ENCODE measurements around the gene DAPK2. TPM values are rescaled to one million over a fixed set of nuclear protein-coding genes. Genes with fewer than 3 reads are reported as not detected.
"Not testable (repeated sequence)": the region's sequence is repeated elsewhere in the genome, so short reads cannot be mapped to it uniquely, and the experiment has no call there.

DAPK2 gene
- total and polyA plus RNA-seq, 2 donors (not counting 1 experiment from before 2014, with no cell fraction given): 8.3 to 31.9 TPM

DNA sequence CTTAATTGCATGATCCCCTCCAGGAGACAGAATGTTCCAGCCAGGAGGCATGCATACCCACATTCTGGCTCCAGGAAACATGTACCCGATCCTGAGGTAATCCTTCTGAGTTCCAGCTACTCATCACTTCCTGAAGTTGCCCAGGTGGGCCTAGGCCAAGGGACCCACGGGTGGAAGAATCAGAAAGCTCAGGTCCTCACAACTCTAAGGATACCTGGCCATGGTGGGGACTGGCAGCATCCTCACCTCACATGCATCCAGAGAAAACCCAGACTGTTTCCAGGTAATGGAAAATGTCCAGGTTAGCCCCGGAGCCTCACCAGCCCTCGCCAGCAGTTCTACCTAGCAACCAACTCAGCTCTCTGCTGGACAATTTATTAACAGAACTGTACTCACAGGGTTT lies 78.2 kb downstream of the DAPK2 start:
- ChIA-PET POLR2A (no interaction called here), CTCF (interaction anchor here (1.4 kb wide), 1 partner anchor 10 kb away, joined by 5 read pairs; no protein-coding TSS in a partner anchor)
- Histone ChIP-seq H3K4me2 (replicated peaks; ENCODE audit: low read depth, low read length, poor library complexity, severe bottlenecking) (no peak overlapping the region), H3K9ac (ENCODE audit: low read length) (no peak overlapping the region), H3K36me3 (replicated peaks in 1 of 2; ENCODE audit: control extremely low read depth in 1 of 2, control insufficient read depth in 1 of 2, extremely low read depth in 1 of 2, insufficient read depth in 2 of 2, low read length in 1 of 2) (no peaks in the 10 kb centered on the region), H4K20me1 (ENCODE audit: control insufficient read depth, insufficient read depth, low read length, poor library complexity, severe bottlenecking) (no peaks in the 10 kb centered on the region), H3K79me2 (ENCODE audit: control insufficient read depth, insufficient read depth, low read length) (no peaks in the 10 kb centered on the region), H3K4me3 (ENCODE audit: control extremely low read depth in 1 of 5, extremely low read depth in 1 of 5, insufficient read depth in 1 of 5, low read depth in 2 of 5, low read length in 4 of 5) (no peak overlapping the region), H3K27me3 (replicated peaks in 1 of 4; ENCODE audit: control extremely low read depth in 1 of 4, control insufficient read depth in 3 of 4, insufficient read depth in 4 of 4, low read length in 3 of 4) (no peaks in the 10 kb centered on the region), H3K27ac (ENCODE audit: low read length in 2 of 2) (no peak overlapping the region), H3K9me3 (ENCODE audit: control extremely low read depth in 1 of 3, control insufficient read depth in 2 of 3, insufficient read depth in 1 of 3, low read length in 2 of 3) (peaks cover 0 to 8% (median 4%) of the 10 kb centered on the region in 3 donors), H3K4me1 (ENCODE audit: control insufficient read depth in 2 of 2, insufficient read depth in 2 of 2, low read length in 2 of 2) (peaks cover 0 to 6% of the 10 kb centered on the region in 2 donors), H2AFZ (ENCODE audit: insufficient read depth, low read depth, low read length, poor library complexity, severe bottlenecking) (no peak overlapping the region)
- no peak for DNase-seq
- no peak for ATAC-seq (ENCODE audit: low read depth)
- Mint-ChIP-seq H3K9me3 (ENCODE audit: insufficient read depth) (peaks cover 2% of the 10 kb centered on the region), H3K27me3 (peaks cover 3% of the 10 kb centered on the region), H3K27ac (no peak overlapping the region), H3K4me3 (no peak overlapping the region), H3K4me1 (peaks cover 18% of the 10 kb centered on the region)
- no peak for TF ChIP-seq EZH2 (IDR thresholded peaks at IDR 0.05; ENCODE audit: borderline replicate concordance, insufficient read depth, low read depth, low read length, poor library complexity, severe bottlenecking)
- TF ChIP-seq, protein P1, sequence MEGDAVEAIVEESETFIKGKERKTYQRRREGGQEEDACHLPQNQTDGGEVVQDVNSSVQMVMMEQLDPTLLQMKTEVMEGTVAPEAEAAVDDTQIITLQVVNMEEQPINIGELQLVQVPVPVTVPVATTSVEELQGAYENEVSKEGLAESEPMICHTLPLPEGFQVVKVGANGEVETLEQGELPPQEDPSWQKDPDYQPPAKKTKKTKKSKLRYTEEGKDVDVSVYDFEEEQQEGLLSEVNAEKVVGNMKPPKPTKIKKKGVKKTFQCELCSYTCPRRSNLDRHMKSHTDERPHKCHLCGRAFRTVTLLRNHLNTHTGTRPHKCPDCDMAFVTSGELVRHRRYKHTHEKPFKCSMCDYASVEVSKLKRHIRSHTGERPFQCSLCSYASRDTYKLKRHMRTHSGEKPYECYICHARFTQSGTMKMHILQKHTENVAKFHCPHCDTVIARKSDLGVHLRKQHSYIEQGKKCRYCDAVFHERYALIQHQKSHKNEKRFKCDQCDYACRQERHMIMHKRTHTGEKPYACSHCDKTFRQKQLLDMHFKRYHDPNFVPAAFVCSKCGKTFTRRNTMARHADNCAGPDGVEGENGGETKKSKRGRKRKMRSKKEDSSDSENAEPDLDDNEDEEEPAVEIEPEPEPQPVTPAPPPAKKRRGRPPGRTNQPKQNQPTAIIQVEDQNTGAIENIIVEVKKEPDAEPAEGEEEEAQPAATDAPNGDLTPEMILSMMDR (IDR thresholded peaks at IDR 0.05): no peak
- intact Hi-C loops (cut with micrococcal nuclease): no loop called here
- WGBS (ENCODE audit: insufficient coverage): 98% methylated on average over 4 of the region's 4 CpGs

DNA sequence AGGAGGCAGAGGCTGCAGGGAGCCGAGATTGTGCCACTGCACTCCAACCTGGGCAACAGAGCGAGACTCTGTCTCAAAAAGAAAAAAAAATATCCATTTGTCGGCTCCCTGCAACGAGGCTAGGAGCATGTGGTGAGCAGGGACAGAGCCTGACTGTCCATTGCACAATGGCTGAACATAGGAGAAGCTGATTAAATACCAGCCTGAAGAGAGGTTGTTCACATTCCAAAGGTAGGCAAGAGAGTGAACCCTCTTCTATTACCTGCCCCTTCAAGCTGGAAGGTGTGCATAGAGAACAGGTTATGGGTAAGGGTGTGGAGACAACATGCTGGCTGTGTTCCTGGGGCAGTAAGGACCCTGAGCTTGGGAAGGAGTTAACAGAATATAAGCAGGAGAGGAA lies 78.7 kb downstream of the DAPK2 start:
- no peak overlapping the region for H2AFZ ChIP-seq (ENCODE audit: insufficient read depth, low read depth, low read length, poor library complexity, severe bottlenecking)
- no peaks in the 10 kb centered on the region for H4K20me1 ChIP-seq (ENCODE audit: control insufficient read depth, insufficient read depth, low read length, poor library complexity, severe bottlenecking)
- no peak overlapping the region for H3K4me3 Mint-ChIP-seq
- H3K4me1 ChIP-seq (ENCODE audit: control insufficient read depth in 2 of 2, insufficient read depth in 2 of 2, low read length in 2 of 2): peaks cover 0 to 6% of the 10 kb centered on the region in 2 donors
- no peak for ATAC-seq (ENCODE audit: low read depth)
- no peaks in the 10 kb centered on the region for H3K27me3 ChIP-seq (replicated peaks in 1 of 4; ENCODE audit: control extremely low read depth in 1 of 4, control insufficient read depth in 3 of 4, insufficient read depth in 4 of 4, low read length in 3 of 4)
- peaks cover 2% of the 10 kb centered on the region for H3K9me3 Mint-ChIP-seq (ENCODE audit: insufficient read depth)
- TF ChIP-seq EZH2 (IDR thresholded peaks at IDR 0.05; ENCODE audit: borderline replicate concordance, insufficient read depth, low read depth, low read length, poor library complexity, severe bottlenecking): no peak
- TF ChIP-seq, protein P1 (IDR thresholded peaks at IDR 0.05): no peak
- ChIA-PET POLR2A (interaction anchor here (0.6 kb wide), 1 partner anchor 42 kb away, joined by 5 read pairs; no protein-coding TSS in a partner anchor), CTCF (interaction anchor here (1.4 kb wide), 1 partner anchor 10 kb away, joined by 5 read pairs; no protein-coding TSS in a partner anchor)
- no peak overlapping the region for H3K27ac Mint-ChIP-seq
- no peak overlapping the region for H3K27ac ChIP-seq (ENCODE audit: low read length in 2 of 2)
- H3K9me3 ChIP-seq (ENCODE audit: control extremely low read depth in 1 of 3, control insufficient read depth in 2 of 3, insufficient read depth in 1 of 3, low read length in 2 of 3): peaks cover 0 to 10% (median 4%) of the 10 kb centered on the region in 3 donors
- intact Hi-C loops (cut with micrococcal nuclease): no loop called here
- no peak overlapping the region for H3K4me3 ChIP-seq (ENCODE audit: control extremely low read depth in 1 of 5, extremely low read depth in 1 of 5, insufficient read depth in 1 of 5, low read depth in 2 of 5, low read length in 4 of 5)
- H3K27me3 Mint-ChIP-seq: peaks cover 3% of the 10 kb centered on the region
- no peaks in the 10 kb centered on the region for H3K36me3 ChIP-seq (replicated peaks in 1 of 2; ENCODE audit: control extremely low read depth in 1 of 2, control insufficient read depth in 1 of 2, extremely low read depth in 1 of 2, insufficient read depth in 2 of 2, low read length in 1 of 2)
- peaks cover 18% of the 10 kb centered on the region for H3K4me1 Mint-ChIP-seq
- no peak overlapping the region for H3K4me2 ChIP-seq (replicated peaks; ENCODE audit: low read depth, low read length, poor library complexity, severe bottlenecking)
- no peak overlapping the region for H3K9ac ChIP-seq (ENCODE audit: low read length)
- no peaks in the 10 kb centered on the region for H3K79me2 ChIP-seq (ENCODE audit: control insufficient read depth, insufficient read depth, low read length)
- WGBS (ENCODE audit: insufficient coverage): 93% methylated on average over 4 of the region's 4 CpGs
- no peak for DNase-seq

DNA sequence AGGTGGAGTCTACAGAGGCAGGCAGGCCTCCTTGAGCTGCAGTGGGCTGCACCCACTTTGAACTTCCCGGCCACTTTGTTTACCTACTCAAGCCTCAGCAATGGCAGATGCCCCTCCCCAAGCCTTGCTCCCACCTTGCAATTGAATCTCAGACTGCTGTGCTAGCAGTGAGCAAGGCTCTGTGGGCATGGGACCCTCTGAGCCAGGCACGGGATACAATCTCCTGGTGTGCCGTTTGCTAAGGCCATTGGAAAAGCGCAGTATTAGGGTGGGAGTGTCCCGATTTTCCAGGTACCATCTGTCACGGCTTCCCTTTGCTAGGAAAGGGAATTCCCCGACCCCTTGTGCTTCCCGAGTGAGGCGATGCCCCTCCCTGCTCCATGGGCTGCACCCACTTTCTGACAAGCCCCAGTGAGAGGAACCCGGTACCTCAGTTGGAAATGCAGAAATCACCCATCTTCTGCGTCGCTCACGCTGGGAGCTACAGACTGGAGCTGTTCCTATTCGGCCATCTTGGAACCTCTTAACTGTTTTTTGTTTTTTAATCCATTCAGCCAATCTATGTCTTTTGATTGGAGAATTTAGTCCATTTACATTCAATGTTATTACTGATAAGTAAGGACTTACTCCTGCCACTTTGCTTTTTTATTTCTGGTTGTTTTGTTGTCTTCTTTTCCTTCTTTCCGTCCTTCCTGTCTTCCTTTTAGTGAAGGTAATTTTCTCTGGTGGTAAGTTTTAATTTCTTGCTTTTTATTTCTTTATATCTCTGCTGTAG lies 83.2 kb downstream of the DAPK2 start:
- H3K27ac Mint-ChIP-seq; H3K27me3 ChIP-seq (replicated peaks in 1 of 4; ENCODE audit: control extremely low read depth in 1 of 4, control insufficient read depth in 3 of 4, insufficient read depth in 4 of 4, low read length in 3 of 4); H3K4me3 ChIP-seq (ENCODE audit: control extremely low read depth in 1 of 5, extremely low read depth in 1 of 5, insufficient read depth in 1 of 5, low read depth in 2 of 5, low read length in 4 of 5); H3K9me3 Mint-ChIP-seq (ENCODE audit: insufficient read depth); H3K9ac ChIP-seq (ENCODE audit: low read length); H3K4me2 ChIP-seq (replicated peaks; ENCODE audit: low read depth, low read length, poor library complexity, severe bottlenecking); H3K4me1 ChIP-seq (ENCODE audit: control insufficient read depth in 2 of 2, insufficient read depth in 2 of 2, low read length in 2 of 2); H3K27ac ChIP-seq (ENCODE audit: low read length in 2 of 2); H2AFZ ChIP-seq (ENCODE audit: insufficient read depth, low read depth, low read length, poor library complexity, severe bottlenecking); intact Hi-C loops (cut with micrococcal nuclease); H3K36me3 ChIP-seq (replicated peaks in 1 of 2; ENCODE audit: control extremely low read depth in 1 of 2, control insufficient read depth in 1 of 2, extremely low read depth in 1 of 2, insufficient read depth in 2 of 2, low read length in 1 of 2); ATAC-seq (ENCODE audit: low read depth); H3K9me3 ChIP-seq (ENCODE audit: control extremely low read depth in 1 of 3, control insufficient read depth in 2 of 3, insufficient read depth in 1 of 3, low read length in 2 of 3); POLR2A ChIA-PET; H3K27me3 Mint-ChIP-seq; H3K79me2 ChIP-seq (ENCODE audit: control insufficient read depth, insufficient read depth, low read length); H3K4me1 Mint-ChIP-seq; CTCF ChIA-PET; H3K4me3 Mint-ChIP-seq; H4K20me1 ChIP-seq (ENCODE audit: control insufficient read depth, insufficient read depth, low read length, poor library complexity, severe bottlenecking); DNase-seq: not testable (repeated sequence)
- 99% methylated on average over 10 of the region's 15 CpGs for WGBS (ENCODE audit: insufficient coverage)

All from B cell (primary cell).